ENCODE measurements around the gene SRGN.

- TF ChIP-seq CTCF (IDR thresholded peaks at IDR 0.05) (no peak), EZH2 (IDR thresholded peaks at IDR 0.05) (no peak), EZH2phosphoT487 (IDR thresholded peaks at IDR 0.05) (no peak)
Measured at GRCh38 chr10:69100136-69100872, 12.4 kb downstream of the SRGN start.

Measured in neural progenitor cell (in vitro differentiated cells).